GM12891 (cell line): Measurements from ENCODE around the gene FCAMR.

Experiments
- POLR2A ChIP-seq: IDR thresholded peaks from 2 replicates; pipeline ENCODE4 v1.6.1; 2011; ENCODE audit warnings: low read depth, low read length, control low read depth
- POLR2AphosphoS5 ChIP-seq: IDR thresholded peaks from 2 replicates; pipeline ENCODE4 v1.6.1; 2011; ENCODE audit warnings: low read depth, low read length, control low read depth
- POU2F2 ChIP-seq: IDR thresholded peaks from 2 replicates; pipeline ENCODE4 v1.6.1; 2011; ENCODE audit warnings: low read depth, mild to moderate bottlenecking, control low read depth, low read length, moderate library complexity

DNA sequence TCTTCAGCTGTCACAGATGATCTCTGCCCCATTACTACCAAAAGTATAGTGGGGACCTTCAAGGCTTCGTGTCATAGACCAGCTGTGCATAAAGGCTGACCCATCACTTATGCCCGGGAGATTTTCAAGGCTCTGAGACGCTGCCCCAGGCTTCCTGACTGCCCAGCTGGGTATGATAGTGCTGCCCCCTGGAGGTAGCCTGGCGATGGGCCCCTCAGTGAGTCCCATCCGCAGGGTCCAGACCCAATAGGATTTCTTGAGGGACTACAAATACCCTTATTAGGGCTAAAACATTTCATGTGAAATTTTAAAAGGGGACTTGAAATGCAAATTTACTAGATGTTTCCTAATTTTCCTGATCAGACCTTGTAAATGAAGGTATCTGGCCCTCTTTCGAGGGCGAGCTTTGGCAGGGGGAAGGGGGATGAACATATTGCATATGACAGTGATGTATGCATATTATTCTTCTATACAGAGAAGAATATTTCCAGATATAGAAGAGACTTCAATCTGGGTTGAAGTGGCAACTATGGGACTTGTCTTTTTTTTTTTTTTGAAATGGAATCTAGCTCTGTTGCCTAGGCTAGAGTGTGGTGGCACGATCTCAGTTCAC, 36.8 kb downstream of the FCAMR start:
- TF ChIP-seq POLR2A (no peak), POLR2AphosphoS5 (no peak), POU2F2 (no peak)
